ENCODE measurements around the gene MGLL. TPM values are rescaled to one million over a fixed set of nuclear protein-coding genes. Genes with fewer than 3 reads are reported as not detected.

The MGLL gene
- total and polyA plus RNA-seq, 4 donors, result 67.0 to 182 (median 78.2) TPM

DNA sequence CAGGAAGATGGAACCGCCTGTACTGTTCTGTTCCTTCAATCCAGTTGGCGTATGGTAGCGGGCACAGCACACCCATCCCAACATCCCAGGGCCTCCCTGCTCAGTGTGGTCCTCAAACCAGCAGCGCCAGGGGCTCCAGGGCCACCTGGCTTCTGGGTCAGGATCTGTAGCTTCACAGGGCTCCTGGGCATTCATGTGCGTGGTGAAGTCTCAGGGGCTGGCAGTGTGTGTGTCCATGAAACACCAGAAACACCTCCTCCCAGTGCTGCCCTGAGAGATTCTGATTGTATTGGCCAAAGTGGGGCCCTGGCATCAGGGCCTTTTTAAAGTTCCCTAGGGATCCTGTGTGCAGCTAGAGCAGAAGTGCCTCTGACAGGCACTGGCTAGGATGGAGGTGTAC, 107.4 kb downstream of the MGLL start:
- no peak for TF ChIP-seq CTCF (IDR thresholded peaks at IDR 0.05; ENCODE audit: control extremely low read depth, extremely low read depth)
- no peak overlapping the region for H3K4me3 ChIP-seq
- DNase-seq (no peak), ATAC-seq (ENCODE audit: insufficient read depth, low FRiP score) (no peak)
- H3K27me3 ChIP-seq (ENCODE audit: control insufficient read depth in 3 of 3, insufficient read depth in 3 of 3, low read length in 2 of 3), result no peaks in the 10 kb centered on the region
- H3K9me3 ChIP-seq (ENCODE audit: control insufficient read depth in 4 of 4, insufficient read depth in 3 of 4, low read length in 3 of 4), result no peaks in the 10 kb centered on the region
- peaks cover 0 to 3% (median 0%) of the 10 kb centered on the region in 4 donors for H3K36me3 ChIP-seq (ENCODE audit: control insufficient read depth in 4 of 4, insufficient read depth in 4 of 4, low read length in 4 of 4)
- H3K4me1 ChIP-seq (ENCODE audit: control insufficient read depth in 5 of 5, insufficient read depth in 5 of 5, low read length in 5 of 5), result peaks cover 4 to 45% (median 12%) of the 10 kb centered on the region in 5 donors
- 96 to 99% methylated on average over 5 of the region's 5 CpGs for WGBS, 2 donors
- H3K27ac ChIP-seq (ENCODE audit: low read depth in 1 of 2, low read length in 1 of 2), result peak overlapping the region in 1 of 2 donors; percentile 26
- H3K9ac ChIP-seq (ENCODE audit: insufficient read depth in 1 of 2, low read length in 2 of 2), result no peak overlapping the region

DNA sequence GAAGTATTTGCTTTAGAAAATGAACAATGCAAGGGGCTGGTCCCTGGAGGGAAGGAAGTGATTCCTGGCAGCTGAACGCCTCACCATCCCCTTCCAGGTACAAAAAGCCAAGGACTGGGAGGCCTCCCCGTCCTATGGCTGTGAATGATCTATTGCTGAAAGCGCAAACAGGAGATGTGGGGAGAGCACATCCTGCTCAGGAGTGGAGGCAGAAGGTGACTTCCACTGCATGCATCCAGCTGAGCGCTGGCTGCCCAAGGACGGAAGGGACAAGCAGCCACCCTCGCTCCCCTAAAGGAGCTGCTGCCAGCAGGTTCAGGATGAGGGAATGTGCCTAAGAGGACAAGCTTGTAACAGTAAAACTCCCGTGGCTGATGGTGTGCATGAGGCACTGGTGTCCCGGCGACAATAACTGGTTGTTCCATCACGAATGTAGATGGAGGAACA, 108.2 kb downstream of the MGLL start:
- no peak for ATAC-seq (ENCODE audit: insufficient read depth, low FRiP score)

DNA sequence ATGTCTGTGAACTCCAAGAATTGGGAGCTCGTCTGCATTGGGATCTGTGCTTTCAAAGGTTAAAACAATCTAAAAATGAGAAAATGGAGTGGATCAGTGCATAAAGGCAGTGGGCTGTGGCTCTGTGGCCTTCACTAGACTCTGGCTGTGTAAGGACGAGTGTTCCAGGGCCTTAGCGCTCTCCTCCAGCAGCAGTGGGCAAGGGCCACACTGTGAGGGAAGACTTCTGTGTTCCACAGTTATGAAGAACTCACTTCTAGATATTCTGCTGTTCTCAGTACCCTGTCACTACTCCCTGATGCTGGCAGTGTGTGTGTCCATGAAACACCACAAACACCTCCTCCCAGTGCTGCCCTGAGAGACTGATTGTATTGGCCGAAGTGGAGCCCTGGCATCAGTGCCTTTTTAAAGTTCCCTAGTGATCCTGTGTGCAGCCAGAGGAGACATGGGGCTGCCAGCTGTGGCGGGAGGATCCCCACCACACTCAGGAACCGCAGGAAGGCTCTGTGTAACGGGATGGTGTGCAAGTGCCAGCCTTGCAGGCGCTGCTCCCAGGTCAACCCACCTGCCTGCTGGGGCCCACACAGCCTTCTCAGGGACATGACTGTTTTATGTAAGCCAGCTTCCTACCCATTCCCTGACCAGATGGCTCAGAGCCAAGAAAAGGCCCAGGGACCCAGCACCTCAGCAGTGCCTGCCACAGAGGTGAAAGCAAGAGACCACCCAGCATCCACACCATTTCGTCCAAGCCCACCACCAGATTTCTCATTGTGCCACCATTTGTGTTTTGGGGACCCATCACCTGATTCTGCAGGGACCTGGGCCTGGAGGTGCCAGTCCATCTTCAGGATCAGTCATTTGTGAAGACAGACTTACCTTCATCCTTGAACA, 109.2 kb downstream of the MGLL start:
- H3K4me3 ChIP-seq, result no peak overlapping the region
- WGBS, 2 donors, result 83 to 84% methylated on average over 9 of the region's 9 CpGs
- no peaks in the 10 kb centered on the region for H3K36me3 ChIP-seq (ENCODE audit: control insufficient read depth in 4 of 4, insufficient read depth in 4 of 4, low read length in 4 of 4)
- no peaks in the 10 kb centered on the region for H3K27me3 ChIP-seq (ENCODE audit: control insufficient read depth in 3 of 3, insufficient read depth in 3 of 3, low read length in 2 of 3)
- no peak for TF ChIP-seq CTCF (IDR thresholded peaks at IDR 0.05; ENCODE audit: control extremely low read depth, extremely low read depth)
- peak overlapping the region; percentile 50 to 54 for H3K27ac ChIP-seq (ENCODE audit: low read depth in 1 of 2, low read length in 1 of 2)
- no peak for DNase-seq
- no peak overlapping the region for H3K9ac ChIP-seq (ENCODE audit: insufficient read depth in 1 of 2, low read length in 2 of 2)
- no peak for ATAC-seq (ENCODE audit: insufficient read depth, low FRiP score)
- H3K9me3 ChIP-seq (ENCODE audit: control insufficient read depth in 4 of 4, insufficient read depth in 3 of 4, low read length in 3 of 4), result no peaks in the 10 kb centered on the region
- H3K4me1 ChIP-seq (ENCODE audit: control insufficient read depth in 5 of 5, insufficient read depth in 5 of 5, low read length in 5 of 5), result peaks cover 4 to 48% (median 16%) of the 10 kb centered on the region in 5 donors

More for the DNA sequence above, 108.2 kb downstream of the MGLL start:
- no peak overlapping the region for H3K9ac ChIP-seq (ENCODE audit: insufficient read depth in 1 of 2, low read length in 2 of 2)
- peak overlapping the region; percentile 3 to 26 for H3K27ac ChIP-seq (ENCODE audit: low read depth in 1 of 2, low read length in 1 of 2)
- no peaks in the 10 kb centered on the region for H3K9me3 ChIP-seq (ENCODE audit: control insufficient read depth in 4 of 4, insufficient read depth in 3 of 4, low read length in 3 of 4)
- peak in 2 of 3 donors; percentile 42 to 62 for DNase-seq
- 53 to 73% methylated on average over 10 of the region's 10 CpGs for WGBS, 2 donors
- H3K4me1 ChIP-seq (ENCODE audit: control insufficient read depth in 5 of 5, insufficient read depth in 5 of 5, low read length in 5 of 5), result peaks cover 4 to 45% (median 12%) of the 10 kb centered on the region in 5 donors
- H3K36me3 ChIP-seq (ENCODE audit: control insufficient read depth in 4 of 4, insufficient read depth in 4 of 4, low read length in 4 of 4), result no peaks in the 10 kb centered on the region
- H3K27me3 ChIP-seq (ENCODE audit: control insufficient read depth in 3 of 3, insufficient read depth in 3 of 3, low read length in 2 of 3), result no peaks in the 10 kb centered on the region
- no peak for TF ChIP-seq CTCF (IDR thresholded peaks at IDR 0.05; ENCODE audit: control extremely low read depth, extremely low read depth)
- H3K4me3 ChIP-seq, result no peak overlapping the region

Measured in lung (tissue), 12 donors.